Thyroid gland (tissue), 4 donors: ENCODE results near the gene SNRPA1. TPM values are rescaled to one million over a fixed set of nuclear protein-coding genes. Genes with fewer than 3 reads are reported as not detected.
"Not testable (repeated sequence)": the region's sequence is repeated elsewhere in the genome, so short reads cannot be mapped to it uniquely, and the experiment has no call there.

Experiments used
- DNase-seq, 2 donors: peaks; one replicate each; pipeline ENCODE4 v3.0.0-alpha.2; 2019
- H3K27ac ChIP-seq, 3 donors: fragments of 200-600 bp; sonication (generic); 1 replicate in 2 of 3; 2 replicates in 1 of 3; pipeline ENCODE4 v1.5.1; 2016 to 2019; ENCODE audit warnings: mild to moderate bottlenecking in 1 of 3, moderate library complexity in 1 of 3
- H3K27me3 ChIP-seq: fragments of 200-600 bp; sonication (generic); one replicate; pipeline ENCODE4 v1.5.1; 2019
- H3K36me3 ChIP-seq, 2 donors: fragments of 200-600 bp; sonication (generic); one replicate each; pipeline ENCODE4 v1.5.1; 2016 to 2019
- H3K4me1 ChIP-seq, 2 donors: fragments of 200-600 bp; sonication (generic); one replicate each; pipeline ENCODE4 v1.5.1; 2017 to 2019
- H3K4me3 ChIP-seq, 3 donors: fragments of 200-600 bp; sonication (generic); replicated peaks in 1 of 3; 1 replicate in 2 of 3; 2 replicates in 1 of 3; pipeline ENCODE4 v1.5.1; 2016; ENCODE audit warnings: mild to moderate bottlenecking in 1 of 3
- H3K9me3 ChIP-seq: fragments of 200-600 bp; sonication (generic); one replicate; pipeline ENCODE4 v1.5.1; 2017
- POLR2A ChIP-seq, 2 donors: fragments of 450-650 bp; IDR thresholded peaks; one replicate each; pipeline ENCODE4 v1.6.1; 2017; ENCODE audit warnings: antibody characterized with exemption in 2 of 2, mild to moderate bottlenecking in 2 of 2, moderate library complexity in 1 of 2
- whole genome bisulfite sequencing, 2 donors: methylation state at CpG; one replicate each; pipeline ENCODE4 v1.1.5; 2017; 5-methylcytosine and 5-hydroxymethylcytosine counted together
- intact Hi-C: fragments of 100-400 bp; cut with DNase I; formaldehyde crosslinking; loops from one replicate; pipeline ENCODE4 v1.15.1; 2023
- total RNA-seq, 4 donors: library from RNA; depleted of rRNA; stranded (reverse); fragments of >200 nt; gene quantifications; one replicate each; pipeline ENCODE4 v1.2.3, GENCODE V29; 2016
- TF ChIP-seq, protein P1 (sequence below), 6 experiments: fragments of 200-600 bp in 3 of 6; fragments of 450-650 bp in 3 of 6; sonication (generic) in 3 of 6; IDR thresholded peaks; one replicate each; pipeline ENCODE4 v1.5.1; 2016 to 2019; ENCODE audit warnings: antibody characterized with exemption in 6 of 6, mild to moderate bottlenecking in 2 of 6, inconsistent platforms in 1 of 6, moderate library complexity in 1 of 6

The SNRPA1 gene
- 100 to 1,000 TPM in 1 of 4 donors, 10 to 100 TPM in 3; 34.8 to 111 (median 71.1) TPM for total RNA-seq

DNA sequence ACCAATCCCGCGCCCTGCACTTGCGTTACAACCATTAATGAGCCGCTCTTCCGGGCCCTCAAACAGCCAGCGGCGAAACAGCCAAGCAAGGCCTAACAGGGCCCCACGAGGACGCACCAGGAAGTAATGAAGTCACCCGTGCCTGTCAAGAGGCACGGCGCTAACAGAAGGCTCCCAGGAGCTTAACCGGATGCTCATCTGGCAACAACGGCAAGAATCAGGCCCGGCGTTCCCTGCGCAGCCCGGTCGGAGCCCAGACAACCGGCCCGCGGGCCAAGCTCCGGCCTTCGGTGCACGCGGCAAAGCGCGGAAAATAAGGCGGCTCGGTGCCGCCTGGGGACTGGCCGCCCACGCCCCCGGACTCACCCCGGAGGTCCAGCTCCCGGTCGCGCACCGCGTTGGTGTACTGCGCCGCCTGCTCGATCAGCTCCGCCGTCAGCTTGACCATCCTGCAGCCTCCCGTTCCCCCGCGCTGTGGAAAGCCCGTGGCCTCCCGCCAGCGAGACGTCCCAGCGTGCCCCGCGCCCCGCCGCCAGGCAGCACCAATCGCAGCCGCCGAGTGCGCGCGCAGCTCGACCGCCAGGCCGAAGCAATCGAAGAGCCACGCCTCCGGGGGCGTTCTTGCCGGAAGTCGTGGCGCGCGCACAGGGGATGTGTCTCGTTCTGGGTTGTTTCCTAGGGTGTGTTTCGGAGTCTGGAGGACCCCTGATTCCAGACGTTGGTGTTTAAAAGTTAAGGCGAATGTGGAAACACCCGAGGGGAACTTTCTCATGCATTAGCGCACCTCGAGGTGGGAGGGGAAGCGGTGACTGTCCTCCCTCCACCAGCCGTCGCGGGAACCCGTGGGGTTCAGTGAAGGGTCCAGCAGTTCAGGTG is at the start of gene SNRPA1:
SNRPA1 (minus strand) TSS at position 518 of the 876 bp plus-strand sequence; CDS start at position 448, 70 bp downstream.
- intact Hi-C loops, result no loop called here
- WGBS, 2 donors, result 0% methylated on average over 35 to 49 of the region's 87 CpGs
- peak within 1 kb of the TSS; percentile 56 to 80 (median 76) for H3K4me3 ChIP-seq

DNA sequence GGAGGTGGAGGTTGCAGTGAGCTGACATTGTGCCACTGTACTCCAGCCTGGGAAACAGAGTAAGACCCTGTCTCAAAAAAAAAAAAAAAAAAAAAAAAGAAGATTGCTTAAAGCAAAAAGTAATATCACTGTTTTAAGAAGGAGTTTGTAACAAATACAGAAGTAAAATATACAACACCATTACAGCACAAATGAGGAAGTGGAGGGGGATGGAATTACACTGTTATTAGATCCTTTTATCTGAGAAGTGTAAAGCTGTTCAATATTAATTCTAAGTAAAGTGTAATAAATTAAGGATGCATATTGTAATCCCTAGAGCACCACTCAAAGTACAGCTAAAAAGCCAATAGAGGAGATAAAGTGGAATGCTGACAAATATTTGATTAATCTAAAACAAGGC is 47.0 kb upstream of the SNRPA1 start:
- H3K4me3 ChIP-seq, result no peak overlapping the region
- TF ChIP-seq, protein P1, sequence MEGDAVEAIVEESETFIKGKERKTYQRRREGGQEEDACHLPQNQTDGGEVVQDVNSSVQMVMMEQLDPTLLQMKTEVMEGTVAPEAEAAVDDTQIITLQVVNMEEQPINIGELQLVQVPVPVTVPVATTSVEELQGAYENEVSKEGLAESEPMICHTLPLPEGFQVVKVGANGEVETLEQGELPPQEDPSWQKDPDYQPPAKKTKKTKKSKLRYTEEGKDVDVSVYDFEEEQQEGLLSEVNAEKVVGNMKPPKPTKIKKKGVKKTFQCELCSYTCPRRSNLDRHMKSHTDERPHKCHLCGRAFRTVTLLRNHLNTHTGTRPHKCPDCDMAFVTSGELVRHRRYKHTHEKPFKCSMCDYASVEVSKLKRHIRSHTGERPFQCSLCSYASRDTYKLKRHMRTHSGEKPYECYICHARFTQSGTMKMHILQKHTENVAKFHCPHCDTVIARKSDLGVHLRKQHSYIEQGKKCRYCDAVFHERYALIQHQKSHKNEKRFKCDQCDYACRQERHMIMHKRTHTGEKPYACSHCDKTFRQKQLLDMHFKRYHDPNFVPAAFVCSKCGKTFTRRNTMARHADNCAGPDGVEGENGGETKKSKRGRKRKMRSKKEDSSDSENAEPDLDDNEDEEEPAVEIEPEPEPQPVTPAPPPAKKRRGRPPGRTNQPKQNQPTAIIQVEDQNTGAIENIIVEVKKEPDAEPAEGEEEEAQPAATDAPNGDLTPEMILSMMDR (IDR thresholded peaks at IDR 0.05), result no peak
- no peak for TF ChIP-seq POLR2A (IDR thresholded peaks at IDR 0.05)
- H3K27ac ChIP-seq, result no peak overlapping the region
- H3K4me1 ChIP-seq, result no peaks in the 10 kb centered on the region
- no peaks in the 10 kb centered on the region for H3K9me3 ChIP-seq
- intact Hi-C loops, result no loop called here
- H3K27me3 ChIP-seq, result no peaks in the 10 kb centered on the region
- no peak for DNase-seq
- H3K36me3 ChIP-seq, result no peaks in the 10 kb centered on the region

More for the DNA sequence above, at the start of gene SNRPA1:
- Histone ChIP-seq H3K27ac (peak within 1 kb of the TSS; percentile 83 to 90 (median 85)), H3K4me1 (peaks cover 12 to 20% of the 10 kb centered on the region in 2 donors), H3K27me3 (no peaks in the 10 kb centered on the region), H3K9me3 (no peaks in the 10 kb centered on the region), H3K36me3 (no peaks in the 10 kb centered on the region)
- TF ChIP-seq, protein P1 (IDR thresholded peaks at IDR 0.05), result peak in 1 of 6 experiments; percentile 29
- TF ChIP-seq POLR2A (IDR thresholded peaks at IDR 0.05), result peak; percentile 30 to 81
- DNase-seq, result peak; percentile 99

DNA sequence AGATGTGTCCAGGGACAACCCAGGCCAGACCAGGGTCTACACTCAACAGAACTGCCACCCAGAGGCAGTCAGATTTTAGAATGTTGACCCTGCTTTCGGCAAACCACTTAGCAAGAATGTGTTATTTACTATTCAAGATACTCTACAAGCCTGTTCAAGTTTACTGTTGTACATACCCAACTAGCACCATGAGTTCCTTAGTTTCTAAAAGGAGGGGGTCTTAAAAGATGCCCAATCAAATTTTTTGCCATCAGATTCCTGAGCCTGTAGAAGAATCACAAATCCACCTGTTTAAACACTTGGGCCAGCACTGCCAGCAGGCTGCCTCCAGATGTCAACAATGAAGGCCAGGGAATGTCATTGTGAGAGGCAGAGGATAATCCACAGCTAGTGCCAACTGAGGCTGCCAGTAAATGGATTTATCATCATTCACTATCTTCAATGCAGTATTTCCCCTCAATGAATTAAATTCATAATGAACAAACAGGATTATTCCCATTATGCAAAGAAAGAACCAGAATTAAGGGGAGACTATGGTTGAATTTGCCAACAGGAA is 43.5 kb upstream of the SNRPA1 start:
- DNase-seq, result no peak
- H3K4me3 ChIP-seq, result no peak overlapping the region
- intact Hi-C loops, result no loop called here
- no peaks in the 10 kb centered on the region for H3K9me3 ChIP-seq
- H3K36me3 ChIP-seq, result no peaks in the 10 kb centered on the region
- WGBS, 2 donors, result 55 to 63% methylated on average over 1 of the region's 1 CpG
- H3K27ac ChIP-seq, result no peak overlapping the region
- TF ChIP-seq POLR2A (IDR thresholded peaks at IDR 0.05), result no peak
- TF ChIP-seq, protein P1 (IDR thresholded peaks at IDR 0.05), result no peak
- no peaks in the 10 kb centered on the region for H3K4me1 ChIP-seq
- no peaks in the 10 kb centered on the region for H3K27me3 ChIP-seq

DNA sequence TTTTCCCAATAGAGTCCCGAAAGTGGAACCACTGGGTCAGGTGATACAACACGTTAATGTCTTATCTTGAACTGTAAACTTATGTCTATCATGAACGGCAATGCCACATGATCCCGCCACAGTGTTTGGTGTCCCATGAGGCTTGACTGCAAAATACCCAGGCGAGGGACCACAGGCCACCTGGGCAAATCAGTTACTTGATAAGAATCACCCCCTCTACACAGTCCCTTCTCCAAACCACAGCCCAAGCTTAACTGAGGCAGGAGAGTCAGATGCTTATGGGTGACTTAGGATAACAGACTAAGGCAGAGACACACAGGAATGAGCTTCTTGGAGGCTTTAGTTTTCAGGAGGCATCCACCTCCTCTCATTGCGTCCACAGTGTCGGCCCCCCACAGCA is 42.9 kb upstream of the SNRPA1 start:
- WGBS, 2 donors, result 89 to 92% methylated on average over 7 of the region's 7 CpGs
- Histone ChIP-seq H3K36me3 (no peaks in the 10 kb centered on the region), H3K4me3 (no peak overlapping the region), H3K4me1 (no peaks in the 10 kb centered on the region), H3K27ac (no peak overlapping the region), H3K9me3 (no peaks in the 10 kb centered on the region), H3K27me3 (no peaks in the 10 kb centered on the region)
- DNase-seq, result no peak
- intact Hi-C loops, result no loop called here
- TF ChIP-seq, protein P1 (IDR thresholded peaks at IDR 0.05), result no peak
- TF ChIP-seq POLR2A (IDR thresholded peaks at IDR 0.05), result no peak

DNA sequence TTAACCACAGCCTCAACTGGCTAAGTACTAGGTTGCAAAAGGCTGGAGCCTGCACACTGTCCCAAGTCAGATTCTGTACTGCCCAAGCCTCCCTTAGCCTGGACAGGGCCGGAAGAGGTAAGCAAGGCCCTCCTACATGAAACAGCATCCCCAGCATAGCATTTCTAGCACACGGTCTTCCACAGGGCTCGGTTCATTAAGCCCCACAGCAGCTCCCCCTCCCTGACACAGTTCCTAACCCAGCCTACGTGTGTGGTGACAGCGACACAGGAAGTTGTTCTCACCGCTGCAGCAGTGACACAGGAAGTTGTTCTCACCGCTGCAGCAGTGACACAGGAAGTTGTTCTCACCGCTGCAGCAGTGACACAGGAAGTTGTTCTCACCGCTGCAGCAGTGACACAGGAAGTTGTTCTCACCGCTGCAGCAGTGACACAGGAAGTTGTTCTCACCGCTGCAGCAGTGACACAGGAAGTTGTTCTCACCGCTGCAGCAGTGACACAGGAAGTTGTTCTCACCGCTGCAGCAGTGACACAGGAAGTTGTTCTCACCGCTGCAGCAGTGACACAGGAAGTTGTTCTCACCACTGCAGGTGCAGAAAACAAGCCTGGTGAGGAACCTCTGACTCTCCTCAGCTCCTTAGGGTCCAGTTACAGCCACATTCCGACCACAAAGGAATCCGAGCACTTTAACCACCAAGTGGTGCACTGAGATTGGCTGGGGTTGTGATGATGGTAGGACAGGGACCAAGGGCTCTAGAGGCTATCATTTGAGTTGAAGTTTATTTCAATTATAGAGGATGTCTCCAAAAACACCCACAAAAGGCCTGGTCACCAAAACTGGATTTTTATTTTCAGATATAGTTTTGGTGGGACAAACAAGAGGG is 39.1 kb upstream of the SNRPA1 start:
- DNase-seq, H3K4me1 ChIP-seq, intact Hi-C loops, H3K27me3 ChIP-seq, H3K9me3 ChIP-seq, H3K27ac ChIP-seq, H3K4me3 ChIP-seq, H3K36me3 ChIP-seq: not testable (repeated sequence)
- 88 to 94% methylated on average over 8 to 9 of the region's 16 CpGs for WGBS, 2 donors
